SIG-M5 treated with dmso at 0.1 percent for 504 hours (cell line): Measurements from ENCODE around the gene NEBL.

Source experiments
- DNase-seq: peaks from one replicate; lab custom pipeline; 2025; ENCODE audit not compliant: unreplicated experiment; lab: John Stamatoyannopoulos, UW

NEBL gene

GRCh38 chr10:20901110-20901509 lies 4.0 kb upstream of the NEBL start:
- DNase-seq = no peak

- no peak for DNase-seq
Measured at GRCh38 chr10:20898866-20899535, 1.9 kb upstream of the NEBL start.

- no peak for DNase-seq
Measured at GRCh38 chr10:20893297-20893696, 3.8 kb downstream of the NEBL start.

GRCh38 chr10:20892796-20893195 lies 4.3 kb downstream of the NEBL start:
- DNase-seq = no peak

- no peak for DNase-seq
Measured at GRCh38 chr10:20892011-20892585, 5.0 kb downstream of the NEBL start.

GRCh38 chr10:20891338-20891714 lies 5.8 kb downstream of the NEBL start:
- DNase-seq = no peak

- no peak for DNase-seq
Measured at GRCh38 chr10:20890491-20891337, 6.4 kb downstream of the NEBL start.

- no peak for DNase-seq
Measured at GRCh38 chr10:20890009-20890408, 7.1 kb downstream of the NEBL start.

- no peak for DNase-seq
Measured at GRCh38 chr10:20888620-20889330, 8.3 kb downstream of the NEBL start.

- DNase-seq = no peak
Measured at GRCh38 chr10:20887706-20888555, 9.2 kb downstream of the NEBL start.

- no peak for DNase-seq
Measured at GRCh38 chr10:20885678-20886077, 11.4 kb downstream of the NEBL start.

- no peak for DNase-seq
Measured at GRCh38 chr10:20883552-20883951, 13.6 kb downstream of the NEBL start.

GRCh38 chr10:20882091-20882490 lies 15.0 kb downstream of the NEBL start:
- no peak for DNase-seq

- DNase-seq = no peak
Measured at GRCh38 chr10:20879136-20879535, 18.0 kb downstream of the NEBL start.

- no peak for DNase-seq
Measured at GRCh38 chr10:20877986-20878983, 18.8 kb downstream of the NEBL start.

GRCh38 chr10:20877554-20877953 lies 19.6 kb downstream of the NEBL start:
- no peak for DNase-seq

- DNase-seq = no peak
Measured at GRCh38 chr10:20874261-20874660, 22.9 kb downstream of the NEBL start.

- DNase-seq = no peak
Measured at GRCh38 chr10:20871970-20872369, 25.1 kb downstream of the NEBL start.

GRCh38 chr10:20870834-20871233 lies 26.3 kb downstream of the NEBL start:
- DNase-seq = no peak
